HG03460 (cell line): ENCODE results near the gene PTF1A.
"Not testable (repeated sequence)": the region's sequence is repeated elsewhere in the genome, so short reads cannot be mapped to it uniquely, and the experiment has no call there.

Experiments
- ATAC-seq: cut with Tn5 transposase; IDR thresholded peaks from one replicate; pipeline ENCODE4 v1.9.1; 2021; ENCODE audit not compliant: unreplicated experiment

The PTF1A gene

DNA sequence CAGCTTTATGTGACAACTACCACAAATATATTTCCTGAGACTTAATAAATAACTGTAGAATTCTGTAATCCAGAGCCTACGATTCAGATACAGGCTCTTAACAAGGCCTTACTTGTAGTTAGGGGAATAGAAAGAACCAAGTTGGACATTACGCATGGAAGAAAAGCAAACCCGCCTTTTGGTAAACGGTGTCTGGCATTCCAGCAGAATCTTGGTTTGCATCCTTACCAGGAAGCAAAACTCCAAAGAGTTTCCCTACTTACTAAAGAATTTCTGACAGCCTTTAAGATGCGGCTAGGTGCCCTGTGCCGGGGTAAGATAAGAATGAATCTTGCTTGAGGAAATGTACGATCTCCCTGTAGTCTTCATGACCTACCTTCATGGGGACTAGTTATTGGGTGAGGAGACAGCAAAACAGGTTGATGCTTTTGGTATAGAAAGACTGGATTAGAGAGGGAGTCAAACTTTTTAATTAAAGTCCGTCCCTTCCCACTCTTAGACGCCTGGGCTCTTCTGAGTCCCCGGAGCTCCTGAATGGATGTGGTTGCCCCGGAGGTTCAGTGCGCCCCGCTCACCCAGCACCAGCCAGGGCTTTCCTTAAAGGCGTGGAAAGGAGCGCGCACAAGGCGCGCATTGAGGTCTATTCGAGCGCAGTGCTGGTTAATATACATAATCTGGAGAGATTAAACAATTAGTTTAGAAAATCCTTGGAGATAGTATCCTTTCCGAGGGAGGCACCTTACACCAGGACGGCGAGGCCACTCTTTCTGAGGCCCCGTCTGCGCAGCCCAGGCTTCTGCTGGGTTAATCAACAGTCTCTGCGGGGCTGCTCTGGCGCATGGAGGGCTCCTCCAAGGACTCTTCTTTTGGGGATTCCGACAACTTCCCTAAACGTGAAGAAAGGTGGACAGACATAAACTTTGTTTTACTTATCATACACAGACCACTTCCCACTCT is 11.5 kb downstream of the PTF1A start:
- ATAC-seq = no peak

DNA sequence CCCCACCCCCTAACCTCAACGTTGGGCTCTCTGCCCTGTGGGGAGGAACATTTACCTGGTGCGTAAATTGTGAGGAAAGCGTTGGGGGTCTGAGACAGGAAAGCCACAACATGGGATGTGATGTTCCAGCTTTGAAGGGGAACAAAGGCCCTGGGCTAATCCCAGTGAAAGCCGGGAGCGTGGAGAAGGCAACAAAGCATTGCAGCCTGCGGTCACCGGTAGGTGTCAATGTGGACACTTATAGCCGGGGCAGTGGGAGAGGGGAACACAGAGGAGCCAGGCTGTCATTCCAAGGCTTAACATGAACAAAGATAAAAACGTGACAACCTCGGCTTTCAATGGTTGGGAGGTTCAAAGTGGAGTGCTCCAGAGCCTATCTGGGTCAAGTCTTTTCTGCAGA is 12.7 kb downstream of the PTF1A start:
- no peak for ATAC-seq

GRCh38 chr10:23205972-23206642 is 14.0 kb downstream of the PTF1A start:
- no peak for ATAC-seq

GRCh38 chr10:23217471-23217870 is 25.4 kb downstream of the PTF1A start:
- no peak for ATAC-seq

DNA sequence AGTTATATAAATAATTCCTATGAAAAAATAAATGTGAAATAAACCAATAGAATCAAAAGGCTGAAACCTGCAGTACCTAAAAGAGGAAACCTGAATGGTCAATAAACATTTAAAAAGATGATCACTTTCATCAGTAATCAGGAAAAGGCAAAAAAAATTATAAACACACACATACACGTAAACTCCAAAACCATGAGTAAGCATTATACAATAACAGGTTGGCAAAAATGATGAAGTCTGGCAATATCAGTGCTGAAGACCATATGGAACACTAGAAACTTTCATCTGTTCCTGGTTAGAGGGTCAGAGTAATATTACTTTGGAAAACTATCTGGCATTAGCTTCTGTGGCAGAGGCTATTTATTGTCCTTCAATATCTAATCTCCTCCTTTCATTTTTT is 38.5 kb downstream of the PTF1A start:
- ATAC-seq = no peak

GRCh38 chr10:23238015-23238414 is 45.9 kb downstream of the PTF1A start:
- no peak for ATAC-seq

GRCh38 chr10:23241779-23242178 is 49.7 kb downstream of the PTF1A start:
- not testable (repeated sequence) for ATAC-seq
